ENCODE results near the gene ICA1.

GRCh38 chr7:8214244-8214824 is 47.6 kb downstream of the ICA1 start:
- no peak for TF ChIP-seq GATA3 (IDR thresholded peaks at IDR 0.05; ENCODE audit: low read depth, low read length)
- no peak for TF ChIP-seq GATA2 (IDR thresholded peaks at IDR 0.05; ENCODE audit: low read depth, low read length)
